Bladder microvascular endothelial cell (primary cell): ENCODE results near the gene TACC2. TPM values are rescaled to one million over a fixed set of nuclear protein-coding genes. Genes with fewer than 3 reads are reported as not detected.

ENCODE experiments used
- total RNA-seq: library from RNA; depleted of rRNA; stranded (reverse); fragments of >200 nt; gene quantifications from 2 replicates; pipeline ENCODE4 v1.2.3, GENCODE V29; 2014

The TACC2 gene
- 6.0 and 6.1 TPM in 2 replicates for total RNA-seq

GRCh38 chr10:121988361-121989324 lies at the start of gene TACC2:
Gene TACC2, plus strand, starts transcription at chr10:121989163. Its CDS starts 32,819 bp downstream, at chr10:122021982.

GRCh38 chr10:121974535-121975294 lies 14.2 kb upstream of the TACC2 start, which contains the start of gene NSMCE4A:
Gene NSMCE4A, minus strand, starts transcription at chr10:121975217. Its CDS starts 52 bp downstream, at chr10:121975165.

DNA sequence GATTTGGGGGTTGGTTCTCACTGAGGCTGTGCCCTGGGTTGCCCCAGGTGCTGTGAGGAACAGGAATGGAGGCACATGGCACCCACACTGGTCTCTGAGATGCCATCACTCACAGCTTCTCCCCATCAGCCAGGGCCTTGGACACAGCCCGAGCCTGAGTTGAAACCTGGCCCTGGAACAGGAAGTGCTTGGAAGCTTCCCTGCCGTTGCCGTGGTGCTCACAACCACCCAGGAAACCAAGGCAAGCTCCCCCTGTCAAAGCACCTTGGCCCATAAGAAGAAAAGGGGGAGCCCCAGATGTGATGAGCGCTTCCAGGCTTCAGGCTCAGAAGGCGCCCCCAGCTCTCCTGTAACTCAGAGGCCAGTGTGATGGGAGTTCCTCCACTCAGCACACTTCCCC lies 282.1 kb downstream of the TACC2 start, which contains the start of gene BTBD16:
TSS of gene BTBD16 (plus strand) at position 221 of the 400 bp plus-strand sequence. CDS start 3,786 bp downstream, outside the sequence.

Other genes with a start within 250 kb of the TACC2 start
- 22.2 and 36.3 TPM in 2 replicates for gene ATE1, start 61.1 kb upstream of the TACC2 start, total RNA-seq
- gene NSMCE4A, start 13.9 kb upstream of the TACC2 start, total RNA-seq = 33.6 and 46.0 TPM in 2 replicates